GM21526 (cell line): ENCODE measurements around the gene INTS6.

Source experiments
- ATAC-seq: cut with Tn5 transposase; IDR thresholded peaks from one replicate; pipeline ENCODE4 v1.9.1; 2021; ENCODE audit warnings: moderate library complexity; ENCODE audit not compliant: unreplicated experiment, low FRiP score

INTS6 gene

GRCh38 chr13:51355217-51355616 is 97.6 kb downstream of the INTS6 start:
- no peak for ATAC-seq

GRCh38 chr13:51349016-51349415 is 103.8 kb downstream of the INTS6 start:
- ATAC-seq, result no peak

GRCh38 chr13:51348069-51348967 is 104.5 kb downstream of the INTS6 start:
- no peak for ATAC-seq

GRCh38 chr13:51347099-51347498 is 105.7 kb downstream of the INTS6 start:
- no peak for ATAC-seq

GRCh38 chr13:51346397-51346796 is 106.4 kb downstream of the INTS6 start:
- ATAC-seq, result no peak

GRCh38 chr13:51343475-51343874 is 109.4 kb downstream of the INTS6 start:
- no peak for ATAC-seq

GRCh38 chr13:51342706-51343105 is 110.1 kb downstream of the INTS6 start:
- no peak for ATAC-seq

- ATAC-seq, result no peak
These were observed 111.0 kb downstream of the INTS6 start for GRCh38 chr13:51341791-51342190.

- ATAC-seq, result no peak
These were observed 111.6 kb downstream of the INTS6 start for GRCh38 chr13:51341232-51341631.

GRCh38 chr13:51339952-51340732 is 112.7 kb downstream of the INTS6 start:
- ATAC-seq, result no peak

- ATAC-seq, result no peak
These were observed 113.5 kb downstream of the INTS6 start, which contains the start of gene SERPINE3 for GRCh38 chr13:51339354-51339753. SERPINE3 (plus strand) TSS chr13:51339691; CDS start chr13:51341092, 1,401 bp downstream.

- ATAC-seq, result no peak
These were observed 116.1 kb downstream of the INTS6 start for GRCh38 chr13:51336746-51337145.

GRCh38 chr13:51333826-51334225 is 119.0 kb downstream of the INTS6 start:
- no peak for ATAC-seq

- no peak for ATAC-seq
These were observed 119.4 kb downstream of the INTS6 start for GRCh38 chr13:51333421-51333820.

GRCh38 chr13:51332566-51333361 is 120.1 kb downstream of the INTS6 start:
- no peak for ATAC-seq

GRCh38 chr13:51331354-51331861 is 121.4 kb downstream of the INTS6 start:
- ATAC-seq, result peak; percentile 44

GRCh38 chr13:51330791-51331190 is 122.0 kb downstream of the INTS6 start:
- ATAC-seq, result peak; percentile 38

GRCh38 chr13:51329606-51330005 is 123.2 kb downstream of the INTS6 start:
- ATAC-seq, result no peak

GRCh38 chr13:51328488-51328887 is 124.3 kb downstream of the INTS6 start:
- ATAC-seq, result no peak

- no peak for ATAC-seq
These were observed 124.9 kb downstream of the INTS6 start for GRCh38 chr13:51327961-51328360.
